Fibroblast of villous mesenchyme (primary cell): ENCODE measurements around the gene GRM8. TPM values are rescaled to one million over a fixed set of nuclear protein-coding genes. Genes with fewer than 3 reads are reported as not detected.

Experiments used
- DNase-seq: peaks from one replicate; pipeline ENCODE4 v3.0.0-alpha.2; 2010; ENCODE audit warnings: low read depth
- H3K4me3 ChIP-seq: 2 replicates; pipeline ENCODE4 v1.5.1; 2011; ENCODE audit warnings: low read depth, mild to moderate bottlenecking, low read length
- total RNA-seq: library from RNA; depleted of rRNA; stranded (reverse); fragments of >200 nt; gene quantifications from 2 replicates; pipeline ENCODE4 v1.2.3, GENCODE V29; 2012
- TF ChIP-seq, protein P1 (sequence below): IDR thresholded peaks from 2 replicates; pipeline ENCODE4 v1.5.1; 2012; ENCODE audit warnings: low read depth, mild to moderate bottlenecking, low read length; ENCODE audit not compliant: insufficient read depth

The GRM8 gene
- total RNA-seq, 1 donor, result not detected

DNA sequence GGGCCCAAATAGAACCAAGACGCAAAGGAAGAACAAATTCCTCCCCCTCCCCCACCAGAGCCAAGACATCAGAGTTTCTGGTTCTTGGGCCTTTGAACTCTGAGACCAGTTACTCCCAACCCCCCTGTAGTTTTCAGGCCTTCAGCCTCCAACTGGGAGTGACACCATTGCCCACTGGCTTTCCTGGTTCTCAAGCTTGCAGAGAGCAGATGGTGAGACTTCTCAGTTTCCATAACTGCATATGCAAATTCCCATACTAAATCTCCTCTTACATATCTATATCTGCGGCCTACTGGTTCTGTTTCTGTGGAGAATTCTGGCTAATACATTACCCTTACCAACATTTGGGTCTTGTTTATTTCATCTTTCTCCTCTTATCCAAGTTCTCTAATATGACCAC is 762.9 kb downstream of the GRM8 start:
- TF ChIP-seq, protein P1, sequence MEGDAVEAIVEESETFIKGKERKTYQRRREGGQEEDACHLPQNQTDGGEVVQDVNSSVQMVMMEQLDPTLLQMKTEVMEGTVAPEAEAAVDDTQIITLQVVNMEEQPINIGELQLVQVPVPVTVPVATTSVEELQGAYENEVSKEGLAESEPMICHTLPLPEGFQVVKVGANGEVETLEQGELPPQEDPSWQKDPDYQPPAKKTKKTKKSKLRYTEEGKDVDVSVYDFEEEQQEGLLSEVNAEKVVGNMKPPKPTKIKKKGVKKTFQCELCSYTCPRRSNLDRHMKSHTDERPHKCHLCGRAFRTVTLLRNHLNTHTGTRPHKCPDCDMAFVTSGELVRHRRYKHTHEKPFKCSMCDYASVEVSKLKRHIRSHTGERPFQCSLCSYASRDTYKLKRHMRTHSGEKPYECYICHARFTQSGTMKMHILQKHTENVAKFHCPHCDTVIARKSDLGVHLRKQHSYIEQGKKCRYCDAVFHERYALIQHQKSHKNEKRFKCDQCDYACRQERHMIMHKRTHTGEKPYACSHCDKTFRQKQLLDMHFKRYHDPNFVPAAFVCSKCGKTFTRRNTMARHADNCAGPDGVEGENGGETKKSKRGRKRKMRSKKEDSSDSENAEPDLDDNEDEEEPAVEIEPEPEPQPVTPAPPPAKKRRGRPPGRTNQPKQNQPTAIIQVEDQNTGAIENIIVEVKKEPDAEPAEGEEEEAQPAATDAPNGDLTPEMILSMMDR, result no peak
- DNase-seq, result no peak
- H3K4me3 ChIP-seq, result no peak overlapping the region

DNA sequence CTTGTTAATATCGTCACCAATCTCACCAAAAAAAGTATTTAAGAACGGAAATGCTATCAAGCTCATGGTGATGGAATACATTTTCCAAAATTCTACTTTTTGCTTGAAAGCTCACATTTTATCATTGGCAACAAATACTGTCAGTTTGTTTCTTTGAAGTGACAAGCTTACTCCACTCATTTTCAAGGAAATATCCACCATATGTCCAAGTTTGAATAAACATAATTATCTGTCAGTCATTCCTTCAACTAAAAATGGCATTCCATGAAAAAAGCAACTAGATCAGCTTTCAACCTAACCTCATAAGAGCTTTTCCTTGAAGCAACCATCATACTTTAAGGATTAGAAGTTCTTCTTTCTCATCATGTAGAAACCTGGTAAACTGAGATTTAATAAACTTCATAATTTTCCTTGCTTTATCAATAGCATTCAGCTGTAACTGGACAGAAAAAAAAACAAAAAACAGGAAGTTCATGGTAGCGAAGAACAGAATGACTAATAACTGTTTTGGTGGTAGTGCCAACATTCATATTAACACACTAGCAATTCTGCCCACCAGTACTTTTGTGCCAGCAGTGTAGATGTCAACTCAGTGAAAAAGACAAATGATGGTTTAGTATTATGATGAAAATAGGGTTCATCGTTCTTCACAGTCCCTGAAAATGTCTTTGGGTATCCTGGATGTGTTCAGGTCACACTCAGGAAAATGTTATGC is 764.9 kb downstream of the GRM8 start:
- no peak overlapping the region for H3K4me3 ChIP-seq
- TF ChIP-seq, protein P1, result no peak
- DNase-seq, result no peak

- TF ChIP-seq, protein P1, result no peak
- no peak for DNase-seq
- no peak overlapping the region for H3K4me3 ChIP-seq
These were observed 765.9 kb downstream of the GRM8 start for GRCh38 chr7:126486806-126487205.

DNA sequence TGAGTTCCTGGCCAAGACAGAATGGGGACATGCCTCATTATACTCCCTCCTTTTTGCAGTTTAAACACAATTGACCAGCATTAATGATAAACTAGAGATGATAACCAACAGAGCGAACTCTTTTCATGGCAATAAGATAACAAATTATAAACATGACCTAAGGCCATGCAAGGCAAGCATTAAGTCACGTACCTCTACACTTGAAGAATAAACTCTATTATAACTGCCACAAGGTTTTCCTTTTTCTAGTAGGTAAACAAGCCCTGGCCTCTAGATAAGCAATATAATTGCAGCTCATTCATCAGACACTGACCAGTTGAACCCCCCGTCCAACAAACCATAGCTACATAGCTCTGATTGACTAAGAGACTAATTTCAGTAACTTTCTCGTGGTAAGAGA is 767.0 kb downstream of the GRM8 start:
- TF ChIP-seq, protein P1, result no peak
- DNase-seq, result no peak
- no peak overlapping the region for H3K4me3 ChIP-seq

DNA sequence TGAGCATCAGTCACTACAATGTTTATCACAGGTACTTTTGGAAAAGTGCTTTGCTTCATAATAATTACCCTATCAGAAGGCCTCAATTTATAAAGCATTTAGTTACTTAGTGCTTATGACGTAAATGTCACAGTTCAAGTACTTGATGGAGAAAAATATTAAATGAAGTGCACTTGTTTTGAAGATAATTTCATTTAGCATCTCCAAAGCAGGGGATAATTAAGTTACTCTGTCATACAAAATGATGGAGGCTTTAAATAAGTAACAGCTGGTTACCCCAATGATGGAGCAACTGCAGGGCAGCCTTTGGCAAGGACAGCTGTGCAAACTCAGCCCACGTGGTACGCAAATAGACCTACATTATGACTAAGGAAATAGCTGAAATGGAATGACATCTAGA is 768.8 kb downstream of the GRM8 start:
- TF ChIP-seq, protein P1, result no peak
- DNase-seq, result no peak
- H3K4me3 ChIP-seq, result no peak overlapping the region

DNA sequence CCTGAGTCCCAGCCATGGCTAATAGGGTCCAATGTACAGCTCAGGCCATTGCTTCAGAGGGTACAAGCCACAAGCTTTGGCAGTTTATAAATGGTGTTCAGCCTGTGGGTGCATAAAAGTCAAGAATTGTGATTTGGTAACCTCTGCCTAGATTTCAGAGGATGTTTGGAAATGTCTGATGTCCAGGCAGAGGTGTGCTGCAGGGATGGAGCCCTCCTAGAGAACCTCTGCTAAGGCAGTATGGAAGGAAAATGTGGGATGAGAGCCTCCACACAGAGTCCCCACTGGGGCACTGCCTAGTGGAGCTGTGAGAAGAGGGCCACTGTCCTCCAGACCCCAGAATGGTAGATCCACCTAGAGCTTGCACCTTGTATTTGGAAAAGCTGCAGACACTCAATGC is 779.9 kb downstream of the GRM8 start:
- TF ChIP-seq, protein P1, result no peak
- no peak overlapping the region for H3K4me3 ChIP-seq
- DNase-seq, result no peak

- TF ChIP-seq, protein P1, result no peak
- no peak for DNase-seq
- no peak overlapping the region for H3K4me3 ChIP-seq
These were observed 790.3 kb downstream of the GRM8 start for GRCh38 chr7:126462405-126462804.
